ENCODE results near the gene KLF8. TPM values are rescaled to one million over a fixed set of nuclear protein-coding genes. Genes with fewer than 3 reads are reported as not detected.
A peak's percentile ranks its signal among the peaks of the same experiment; 100 is the strongest.

The KLF8 gene
- total RNA-seq, 1 experiment from 2014 or later = 93.2 TPM

- Histone ChIP-seq H3K27ac (no peak overlapping the region), H3F3A (ENCODE audit: insufficient read depth, low read depth) (peaks cover 5% of the 10 kb centered on the region; the same call in 1 of the 2 replicates), H3K36me3 (ENCODE audit: low read depth) (no peaks in the 10 kb centered on the region), H4K20me1 (ENCODE audit: insufficient read depth) (no peaks in the 10 kb centered on the region), H3K27me3 (ENCODE audit: insufficient read depth, low read depth) (no peaks in the 10 kb centered on the region), H3K79me2 (ENCODE audit: low read depth) (peaks cover 17% of the 10 kb centered on the region), H3K9me2 (ENCODE audit: insufficient read depth) (no peaks in the 10 kb centered on the region), H3K4me3 (peak overlapping the region; percentile 83; the same call in 1 of the 2 replicates), H3K9me3 (ENCODE audit: insufficient read depth, low read depth) (no peaks in the 10 kb centered on the region), H2AFZ (peak overlapping the region; percentile 95), H3K4me2 (peak overlapping the region; percentile 89), H3K4me1 (replicated peaks; ENCODE audit: insufficient read depth) (peaks cover 43% of the 10 kb centered on the region)
- no peak for DNase-seq
- CTCF ChIA-PET = interaction anchor here (0.8 to 1.4 kb wide), 4 partner anchors 107 to 747 kb away, joined by 3 to 4 read pairs (median 4); no protein-coding TSS in a partner anchor
- POLR2A ChIA-PET (ENCODE audit: unreplicated experiment) = interaction anchor here (0.6 to 0.7 kb wide), 7 partner anchors 24 to 764 kb away, joined by 3 to 11 read pairs (median 6); no protein-coding TSS in a partner anchor
- TF ChIP-seq EZH2 (IDR thresholded peaks at IDR 0.05; ENCODE audit: low read depth) (no peak), CTCF (conservative IDR thresholded peaks at IDR 0.05) (no peak)
- intact Hi-C loops (cut with micrococcal nuclease; ENCODE audit: unreplicated experiment) = loop anchor here (2.0 to 10.0 kb wide), 6 partner anchors 39 to 514 kb away; partner anchors contain the start of gene RRAGB
- TSS peak; percentile 49 for BruUV-seq (replicated peaks)
Observed at GRCh38 chrX:56231537-56232090, 542 bp upstream of the KLF8 start.

GRCh38 chrX:56233100-56233499 is 944 bp downstream of the KLF8 start:
- peak in 1 of 2 experiments; percentile 43 for DNase-seq
- Histone ChIP-seq H3K79me2 (ENCODE audit: low read depth) (peaks cover 17% of the 10 kb centered on the region), H3K4me3 (peak overlapping the region; percentile 83), H3F3A (ENCODE audit: insufficient read depth, low read depth) (peaks cover 5% of the 10 kb centered on the region; the same call in 1 of the 2 replicates), H3K27me3 (ENCODE audit: insufficient read depth, low read depth) (no peaks in the 10 kb centered on the region), H3K4me2 (peak overlapping the region; percentile 89), H4K20me1 (ENCODE audit: insufficient read depth) (no peaks in the 10 kb centered on the region), H3K9me3 (ENCODE audit: insufficient read depth, low read depth) (no peaks in the 10 kb centered on the region), H2AFZ (peak overlapping the region; percentile 95), H3K9me2 (ENCODE audit: insufficient read depth) (no peaks in the 10 kb centered on the region), H3K36me3 (ENCODE audit: low read depth) (no peaks in the 10 kb centered on the region), H3K4me1 (replicated peaks; ENCODE audit: insufficient read depth) (peaks cover 31% of the 10 kb centered on the region), H3K27ac (peak overlapping the region; percentile 53)
- intact Hi-C loops (cut with micrococcal nuclease; ENCODE audit: unreplicated experiment) = loop anchor here (1.0 to 10.0 kb wide), 9 partner anchors 41 to 516 kb away; partner anchors contain the start of gene RRAGB
- ChIA-PET POLR2A (ENCODE audit: unreplicated experiment) (interaction anchor here (0.6 to 1.2 kb wide), 5 partner anchors 10 to 1226 kb away, joined by 3 to 22 read pairs (median 4); no protein-coding TSS in a partner anchor), CTCF (interaction anchor here (0.6 to 1.7 kb wide), 12 partner anchors 13 to 852 kb away, joined by 3 to 10 read pairs (median 4); no protein-coding TSS in a partner anchor)
- no peak for TF ChIP-seq EZH2 (IDR thresholded peaks at IDR 0.05; ENCODE audit: low read depth)
- no peak for TF ChIP-seq CTCF (conservative IDR thresholded peaks at IDR 0.05)
- BruUV-seq (replicated peaks) = TSS peak; percentile 61

- Histone ChIP-seq H3K27me3 (ENCODE audit: insufficient read depth, low read depth) (no peaks in the 10 kb centered on the region), H3K36me3 (ENCODE audit: low read depth) (no peaks in the 10 kb centered on the region), H3K4me2 (peak overlapping the region; percentile 89), H3K27ac (peak overlapping the region; percentile 43), H4K20me1 (ENCODE audit: insufficient read depth) (no peaks in the 10 kb centered on the region), H3K9me3 (ENCODE audit: insufficient read depth, low read depth) (no peaks in the 10 kb centered on the region), H3K4me1 (replicated peaks; ENCODE audit: insufficient read depth) (peaks cover 25% of the 10 kb centered on the region), H3K4me3 (peak overlapping the region; percentile 83), H3K9me2 (ENCODE audit: insufficient read depth) (no peaks in the 10 kb centered on the region), H2AFZ (peak overlapping the region; percentile 95), H3K79me2 (ENCODE audit: low read depth) (peaks cover 17% of the 10 kb centered on the region), H3F3A (ENCODE audit: insufficient read depth, low read depth) (peaks cover 5% of the 10 kb centered on the region; the same call in 1 of the 2 replicates)
- ChIA-PET CTCF (interaction anchor here (0.6 to 1.7 kb wide), 9 partner anchors 13 to 496 kb away, joined by 3 to 10 read pairs (median 4); no protein-coding TSS in a partner anchor), POLR2A (ENCODE audit: unreplicated experiment) (interaction anchor here (0.5 to 1.2 kb wide), 8 partner anchors 9 to 1226 kb away, joined by 3 to 22 read pairs (median 4); no protein-coding TSS in a partner anchor)
- TF ChIP-seq CTCF (conservative IDR thresholded peaks at IDR 0.05) = no peak; the same call in 1 of the 2 replicates
- TF ChIP-seq EZH2 (IDR thresholded peaks at IDR 0.05; ENCODE audit: low read depth) = no peak
- intact Hi-C loops (cut with micrococcal nuclease; ENCODE audit: unreplicated experiment) = loop anchor here (1.0 to 10.0 kb wide), 9 partner anchors 41 to 516 kb away; partner anchors contain the start of gene RRAGB
- DNase-seq = peak; percentile 82 to 90
- BruUV-seq (replicated peaks) = no TSS peak
Observed at GRCh38 chrX:56233682-56234081, 1.5 kb downstream of the KLF8 start.

Data from PC-9 (cell line).